ENCODE results near the gene ARHGAP32.

The ARHGAP32 gene

DNA sequence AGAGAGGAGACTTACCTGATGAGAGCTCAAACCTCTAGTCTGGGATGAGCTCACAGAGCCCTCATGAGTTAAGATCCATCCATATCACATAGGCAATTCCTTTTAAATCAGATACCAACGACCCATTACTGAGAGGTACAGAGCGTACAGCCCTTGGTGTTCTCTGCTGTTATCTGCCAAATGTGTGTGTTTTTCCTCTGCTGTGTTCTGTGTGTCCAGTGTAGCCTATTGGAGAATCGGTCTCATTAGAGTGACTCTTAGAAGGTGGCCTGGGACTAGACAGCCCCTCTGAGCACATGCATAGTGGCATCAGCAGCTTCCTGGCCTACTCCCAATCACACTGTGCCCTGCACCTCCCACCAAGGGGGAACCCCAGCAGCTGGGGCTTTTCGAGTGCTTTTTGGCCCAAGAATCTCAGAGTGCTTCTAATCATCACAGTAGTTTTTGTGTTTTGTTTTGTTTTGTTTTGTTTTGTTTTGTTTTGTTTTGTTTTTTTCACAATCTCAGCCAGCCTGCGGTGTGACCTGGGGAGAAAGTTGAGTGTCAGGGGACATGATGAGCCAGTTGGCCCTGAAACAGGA lies 274.9 kb downstream of the ARHGAP32 start:
- in situ Hi-C loops (cut with HindIII; ENCODE audit: low sequenced_read_pairs) = no loop called here

DNA sequence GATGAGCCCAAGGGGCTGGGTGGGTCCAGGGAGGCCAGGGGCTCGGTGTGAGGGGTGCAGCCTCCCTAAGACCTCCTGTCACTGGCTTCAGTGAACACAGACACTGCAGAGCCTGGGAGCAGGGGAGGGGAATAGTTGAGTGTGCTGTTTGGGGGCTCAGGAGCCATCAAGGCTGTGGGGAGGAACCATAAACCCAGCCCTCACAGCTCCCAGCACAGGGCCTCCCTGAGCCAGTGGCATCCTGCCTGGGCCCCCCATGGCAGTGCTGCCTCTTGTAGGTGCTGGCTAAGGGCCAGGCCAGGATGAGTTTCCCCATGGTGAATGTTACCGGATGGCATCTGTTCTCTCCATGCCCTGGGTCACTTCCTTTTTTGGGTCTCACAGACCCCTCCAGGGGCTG lies 275.4 kb downstream of the ARHGAP32 start:
- in situ Hi-C loops (cut with HindIII; ENCODE audit: low sequenced_read_pairs) = no loop called here

DNA sequence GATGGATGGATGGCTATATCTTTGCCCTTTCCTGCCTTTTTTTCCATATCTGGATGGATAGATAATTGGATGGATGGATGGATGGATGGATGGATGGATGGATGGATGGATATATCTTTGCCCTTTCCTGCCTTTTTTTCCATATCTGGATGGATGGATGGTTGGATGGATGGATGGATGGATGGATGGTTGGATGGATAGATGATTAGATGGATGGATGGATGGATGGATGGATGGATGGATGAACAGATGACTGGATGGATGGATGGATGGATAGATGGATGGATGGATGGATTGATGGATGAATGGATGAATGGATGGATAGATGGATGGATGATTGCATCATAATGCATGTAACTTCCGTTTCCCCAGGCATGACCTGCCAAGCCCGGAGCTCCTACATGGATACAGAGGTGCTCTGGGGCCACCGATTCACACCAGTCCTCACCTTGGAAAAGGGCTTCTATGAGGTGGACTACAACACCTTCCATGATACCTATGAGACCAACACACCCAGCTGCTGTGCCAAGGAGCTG lies 276.0 kb downstream of the ARHGAP32 start:
- in situ Hi-C loops (cut with HindIII; ENCODE audit: low sequenced_read_pairs) = no loop called here

DNA sequence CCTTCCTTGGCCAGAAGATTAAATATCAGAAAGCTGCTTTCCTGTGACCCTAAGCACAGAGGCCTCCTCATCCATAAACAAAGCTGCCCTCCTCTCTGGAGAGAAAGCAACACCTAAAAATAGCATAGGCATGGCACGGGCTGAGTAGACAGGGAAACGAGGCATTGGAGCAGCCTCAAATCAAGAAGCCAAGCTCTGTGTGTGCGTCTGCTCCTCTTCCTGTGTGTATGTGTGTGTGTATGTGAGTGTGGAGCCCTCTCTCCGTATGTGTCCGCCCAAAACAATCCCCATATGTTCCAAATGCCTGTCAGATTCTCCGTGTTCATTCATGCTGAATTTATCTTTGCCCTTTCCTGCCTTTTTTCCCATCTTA lies 277.0 kb downstream of the ARHGAP32 start:
- in situ Hi-C loops (cut with HindIII; ENCODE audit: low sequenced_read_pairs) = no loop called here

Measured in endothelial cell of hepatic sinusoid (primary cell).